Lung (tissue), 12 donors: Measurements from ENCODE around the gene PCDH1. TPM values are rescaled to one million over a fixed set of nuclear protein-coding genes. Genes with fewer than 3 reads are reported as not detected.

Source experiments
- ATAC-seq: fragments of 200-7000 bp; cut with Tn5 transposase; one replicate; pipeline ENCODE4 v1.9.1; 2020; ENCODE audit warnings: moderate number of reproducible peaks; ENCODE audit not compliant: insufficient read depth, low FRiP score
- DNase-seq, 3 donors: peaks; one replicate each; pipeline ENCODE4 v3.0.0-alpha.2; 2013 to 2017
- H3K27ac ChIP-seq, 2 donors: one replicate each; pipeline ENCODE4 v1.5.1; 2013; ENCODE audit warnings: mild to moderate bottlenecking in 2 of 2, moderate library complexity in 2 of 2, control low read depth in 1 of 2, inconsistent platforms in 1 of 2, low read depth in 1 of 2, low read length in 1 of 2
- H3K27me3 ChIP-seq, 3 donors: one replicate each; pipeline ENCODE4 v1.5.1; 2013; ENCODE audit warnings: low read length in 2 of 3; ENCODE audit not compliant: control insufficient read depth in 3 of 3, insufficient read depth in 3 of 3
- H3K36me3 ChIP-seq, 4 donors: one replicate each; pipeline ENCODE4 v1.5.1; 2013; ENCODE audit warnings: low read length in 4 of 4, mild to moderate bottlenecking in 1 of 4, moderate library complexity in 1 of 4; ENCODE audit not compliant: control insufficient read depth in 4 of 4, insufficient read depth in 4 of 4
- H3K4me1 ChIP-seq, 5 donors: one replicate each; pipeline ENCODE4 v1.5.1; 2013; ENCODE audit warnings: low read length in 5 of 5, mild to moderate bottlenecking in 2 of 5, moderate library complexity in 1 of 5; ENCODE audit not compliant: control insufficient read depth in 5 of 5, insufficient read depth in 5 of 5
- H3K4me3 ChIP-seq: one replicate; pipeline ENCODE4 v1.5.1; 2013; ENCODE audit warnings: mild to moderate bottlenecking, control low read depth, moderate library complexity
- H3K9ac ChIP-seq, 2 donors: one replicate each; pipeline ENCODE4 v1.5.1; 2013; ENCODE audit warnings: low read length in 2 of 2, control low read depth in 1 of 2; ENCODE audit not compliant: insufficient read depth in 1 of 2
- H3K9me3 ChIP-seq, 4 donors: one replicate each; pipeline ENCODE4 v1.5.1; 2013; ENCODE audit warnings: low read length in 3 of 4, mild to moderate bottlenecking in 1 of 4, moderate library complexity in 1 of 4; ENCODE audit not compliant: control insufficient read depth in 4 of 4, insufficient read depth in 3 of 4
- CTCF ChIP-seq: IDR thresholded peaks from 2 replicates; pipeline ENCODE4 v1.5.1; 2012; ENCODE audit warnings: mild to moderate bottlenecking; ENCODE audit errors: control extremely low read depth, extremely low read depth
- WGBS, 2 donors: extraction: QIAGEN DNeasy Blood & Tissue Kit; methylation state at CpG; one replicate each; pipeline ENCODE4 v1.1.7; 2013; 5-methylcytosine and 5-hydroxymethylcytosine counted together
- polyA plus RNA-seq, 2 donors: library from polyadenylated mRNA; stranded (reverse); fragments of 200-250 nt; gene quantifications; one replicate each; pipeline ENCODE4 v1.2.1, GENCODE V29; 2013
- total RNA-seq, 2 donors: library from RNA; depleted of rRNA in 1 of 2; stranded (reverse); fragments of >200 nt in 1 of 2; gene quantifications; one replicate each; pipeline ENCODE4 v1.2.1, GENCODE V29; 2014 to 2021
- donor health status: control.
- donor health status: control.
- donor health status: Bipolar disorder and iron deficiency.
- donor health status: healthy.
- donor health status: DM: yes; HTN: yes; CAD: no.

The PCDH1 gene
- total and polyA plus RNA-seq, 4 donors = 18.2 to 70.2 (median 44.4) TPM

- DNase-seq (no peak), ATAC-seq (no peak)
- WGBS, 2 donors = 86 to 94% methylated on average over 5 of the region's 5 CpGs
- no peaks in the 10 kb centered on the region for H3K4me1 ChIP-seq
- H3K36me3 ChIP-seq = no peaks in the 10 kb centered on the region
- no peak overlapping the region for H3K27ac ChIP-seq
- H3K4me3 ChIP-seq = no peak overlapping the region
- no peaks in the 10 kb centered on the region for H3K9me3 ChIP-seq
- H3K27me3 ChIP-seq = peaks cover 0 to 3% (median 2%) of the 10 kb centered on the region in 3 donors
- no peak overlapping the region for H3K9ac ChIP-seq
- no peak for TF ChIP-seq CTCF
These were observed 26.3 kb upstream of the PCDH1 start for GRCh38 chr5:141904551-141904950.

- H3K4me1 ChIP-seq = no peaks in the 10 kb centered on the region
- no peaks in the 10 kb centered on the region for H3K9me3 ChIP-seq
- no peaks in the 10 kb centered on the region for H3K36me3 ChIP-seq
- no peak for DNase-seq
- no peak overlapping the region for H3K27ac ChIP-seq
- TF ChIP-seq CTCF = no peak
- H3K4me3 ChIP-seq = no peak overlapping the region
- H3K27me3 ChIP-seq = peaks cover 0 to 2% (median 0%) of the 10 kb centered on the region in 3 donors
- WGBS, 2 donors = 59 to 66% methylated on average over 4 of the region's 4 CpGs
- H3K9ac ChIP-seq = no peak overlapping the region
- no peak for ATAC-seq
These were observed 25.1 kb upstream of the PCDH1 start for GRCh38 chr5:141903261-141903660.

GRCh38 chr5:141902015-141902814 is 24.0 kb upstream of the PCDH1 start:
- Histone ChIP-seq H3K9ac (no peak overlapping the region), H3K36me3 (no peaks in the 10 kb centered on the region), H3K27ac (no peak overlapping the region), H3K4me1 (no peaks in the 10 kb centered on the region), H3K9me3 (no peaks in the 10 kb centered on the region), H3K4me3 (no peak overlapping the region), H3K27me3 (no peaks in the 10 kb centered on the region)
- 72 to 77% methylated on average over 5 of the region's 5 CpGs for WGBS, 2 donors
- DNase-seq (no peak), ATAC-seq (no peak)
- no peak for TF ChIP-seq CTCF
